HUES48 (cell line): ENCODE data around the gene EHD3.

ENCODE experiments used
- H3K27ac ChIP-seq: one replicate; pipeline ENCODE4 v1.7.0; 2013; ENCODE audit warnings: low read depth, low read length, inconsistent platforms
- H3K27me3 ChIP-seq: 2 replicates; pipeline ENCODE4 v1.6.1; 2013; ENCODE audit warnings: mild to moderate bottlenecking, low read length; ENCODE audit not compliant: control insufficient read depth, insufficient read depth
- H3K36me3 ChIP-seq: 2 replicates; pipeline ENCODE4 v1.6.1; 2013; ENCODE audit warnings: low read length; ENCODE audit not compliant: control insufficient read depth, insufficient read depth
- H3K4me1 ChIP-seq: 2 replicates; pipeline ENCODE4 v1.6.1; 2013; ENCODE audit warnings: mild to moderate bottlenecking, low read length; ENCODE audit not compliant: control insufficient read depth, insufficient read depth
- H3K4me3 ChIP-seq: 2 replicates; pipeline ENCODE4 v1.5.1; 2013; ENCODE audit warnings: mild to moderate bottlenecking, low read depth, low read length
- H3K9ac ChIP-seq: 2 replicates; pipeline ENCODE4 v1.6.1; 2013; ENCODE audit warnings: mild to moderate bottlenecking, low read depth, low read length, moderate library complexity
- H3K9me3 ChIP-seq: 2 replicates; pipeline ENCODE4 v1.6.1; 2013; ENCODE audit warnings: low read length; ENCODE audit not compliant: control insufficient read depth, insufficient read depth

The EHD3 gene

GRCh38 chr2:31226266-31226665, 7.7 kb upstream of the EHD3 start:
- no peak overlapping the region for H3K9ac ChIP-seq
- H3K27ac ChIP-seq: no peak overlapping the region
- no peaks in the 10 kb centered on the region for H3K9me3 ChIP-seq
- H3K36me3 ChIP-seq: no peaks in the 10 kb centered on the region
- no peaks in the 10 kb centered on the region for H3K27me3 ChIP-seq
- no peak overlapping the region for H3K4me3 ChIP-seq
- H3K4me1 ChIP-seq: no peaks in the 10 kb centered on the region

- Histone ChIP-seq H3K36me3 (no peaks in the 10 kb centered on the region), H3K27me3 (no peaks in the 10 kb centered on the region), H3K9me3 (no peaks in the 10 kb centered on the region), H3K9ac (no peak overlapping the region), H3K4me1 (no peaks in the 10 kb centered on the region), H3K27ac (no peak overlapping the region), H3K4me3 (no peak overlapping the region)
Measured at GRCh38 chr2:31227110-31227509, 6.8 kb upstream of the EHD3 start.

- Histone ChIP-seq H3K9me3 (no peaks in the 10 kb centered on the region), H3K27me3 (no peaks in the 10 kb centered on the region), H3K4me3 (no peak overlapping the region), H3K27ac (no peak overlapping the region), H3K4me1 (no peaks in the 10 kb centered on the region), H3K36me3 (no peaks in the 10 kb centered on the region), H3K9ac (no peak overlapping the region)
Measured at GRCh38 chr2:31227711-31228125, 6.2 kb upstream of the EHD3 start.

DNA sequence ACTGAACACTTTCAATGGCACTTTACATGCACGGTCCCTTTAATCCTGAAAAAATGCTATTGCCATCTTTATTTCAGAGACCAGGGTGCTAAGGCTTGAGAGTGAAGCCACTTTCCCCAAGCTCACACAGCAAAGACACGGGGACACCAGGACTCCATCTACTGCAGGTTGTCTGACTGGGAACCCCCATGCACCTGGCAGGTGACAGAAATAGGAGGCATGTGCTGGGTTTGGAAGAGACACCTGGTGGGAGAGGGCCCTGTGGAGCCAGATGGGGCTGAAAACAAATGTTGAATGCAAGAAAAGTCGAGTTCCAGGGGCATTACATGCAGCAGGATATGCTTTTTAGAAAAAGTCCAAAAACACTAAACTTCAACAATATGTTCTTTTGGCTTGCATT, 5.2 kb upstream of the EHD3 start:
- no peaks in the 10 kb centered on the region for H3K36me3 ChIP-seq
- H3K9me3 ChIP-seq: no peaks in the 10 kb centered on the region
- no peaks in the 10 kb centered on the region for H3K27me3 ChIP-seq
- no peak overlapping the region for H3K4me3 ChIP-seq
- H3K4me1 ChIP-seq: peaks cover 7% of the 10 kb centered on the region; the same call in 1 of the 2 replicates
- H3K27ac ChIP-seq: no peak overlapping the region
- H3K9ac ChIP-seq: no peak overlapping the region

DNA sequence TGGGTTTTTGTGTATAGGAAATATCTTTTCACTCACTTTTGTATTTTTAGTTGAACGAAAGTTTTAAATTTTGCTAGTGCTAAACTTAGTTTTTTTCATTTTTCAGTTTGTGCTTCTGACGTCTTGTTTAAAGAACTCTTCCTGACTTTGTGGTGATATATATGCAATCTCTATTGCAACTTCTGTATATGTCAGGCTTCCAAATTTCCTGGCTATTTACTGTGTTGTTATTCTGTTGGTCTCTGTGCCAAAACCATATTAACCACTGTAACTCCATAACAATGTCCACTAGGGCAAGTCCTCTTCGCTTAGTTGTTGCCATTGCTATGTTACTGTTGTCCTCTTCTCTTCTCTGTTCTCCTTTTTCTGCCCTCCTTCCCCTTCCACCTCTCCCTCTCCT, 3.2 kb upstream of the EHD3 start:
- peaks cover 8% of the 10 kb centered on the region for H3K27me3 ChIP-seq
- H3K9me3 ChIP-seq: no peaks in the 10 kb centered on the region
- peaks cover 12% of the 10 kb centered on the region; the same call in 1 of the 2 replicates for H3K4me1 ChIP-seq
- no peaks in the 10 kb centered on the region for H3K36me3 ChIP-seq
- H3K27ac ChIP-seq: no peak overlapping the region
- H3K4me3 ChIP-seq: no peak overlapping the region
- no peak overlapping the region for H3K9ac ChIP-seq

GRCh38 chr2:31231571-31232302, 2.2 kb upstream of the EHD3 start:
- peaks cover 8% of the 10 kb centered on the region for H3K27me3 ChIP-seq
- H3K9ac ChIP-seq: no peak overlapping the region
- no peak overlapping the region for H3K4me3 ChIP-seq
- H3K27ac ChIP-seq: no peak overlapping the region
- no peaks in the 10 kb centered on the region for H3K36me3 ChIP-seq
- no peaks in the 10 kb centered on the region for H3K9me3 ChIP-seq
- H3K4me1 ChIP-seq: peaks cover 12% of the 10 kb centered on the region; the same call in 1 of the 2 replicates

DNA sequence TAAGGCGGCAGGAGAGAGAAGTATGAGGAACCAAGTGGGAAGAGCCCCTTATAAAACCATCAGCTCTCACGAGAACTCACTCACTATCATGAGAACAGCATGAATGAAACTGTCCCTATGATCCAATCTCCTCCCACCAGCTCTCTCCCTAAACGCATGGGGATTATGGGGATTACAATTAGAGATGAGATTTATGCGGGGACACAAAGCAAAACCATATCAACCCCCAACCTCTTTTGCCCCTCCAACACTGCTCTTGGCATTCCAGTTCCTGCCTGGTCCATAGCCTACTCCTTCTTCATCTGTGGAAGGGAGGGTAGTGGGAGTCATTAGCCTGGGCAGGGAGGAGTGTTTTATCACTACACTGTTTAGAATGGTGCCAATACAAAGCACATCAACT, 1.4 kb upstream of the EHD3 start:
- H3K27me3 ChIP-seq: peaks cover 8% of the 10 kb centered on the region
- H3K9ac ChIP-seq: no peak overlapping the region
- H3K36me3 ChIP-seq: no peaks in the 10 kb centered on the region
- no peaks in the 10 kb centered on the region for H3K9me3 ChIP-seq
- no peak overlapping the region for H3K4me3 ChIP-seq
- peaks cover 12% of the 10 kb centered on the region; the same call in 1 of the 2 replicates for H3K4me1 ChIP-seq
- H3K27ac ChIP-seq: no peak overlapping the region

DNA sequence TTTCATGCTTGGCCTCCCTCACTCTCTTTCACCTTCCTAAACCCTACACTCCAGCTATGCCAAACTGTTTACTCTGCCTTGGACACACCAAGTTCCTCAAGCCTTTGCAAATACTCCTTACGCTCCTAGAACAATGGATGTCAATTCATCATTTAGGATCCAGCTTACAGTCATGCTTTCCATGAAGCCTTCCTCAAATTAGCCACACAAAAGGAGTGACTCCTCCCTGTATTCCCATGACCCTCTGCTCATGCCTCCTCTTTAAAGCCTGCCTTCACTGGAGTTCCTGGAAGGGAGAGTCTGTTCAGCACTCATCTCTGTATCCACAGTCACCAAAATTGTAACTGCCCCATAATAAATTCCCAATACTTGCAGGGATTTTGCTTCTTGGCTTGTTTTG, 721 bp upstream of the EHD3 start:
- no peak overlapping the region; the same call in 1 of the 2 replicates for H3K4me3 ChIP-seq
- H3K27me3 ChIP-seq: peaks cover 8% of the 10 kb centered on the region
- H3K9me3 ChIP-seq: no peaks in the 10 kb centered on the region
- H3K9ac ChIP-seq: no peak overlapping the region
- no peak overlapping the region for H3K27ac ChIP-seq
- H3K4me1 ChIP-seq: peaks cover 12% of the 10 kb centered on the region; the same call in 1 of the 2 replicates
- H3K36me3 ChIP-seq: no peaks in the 10 kb centered on the region

GRCh38 chr2:31234683-31235503, 941 bp downstream of the EHD3 start:
- Histone ChIP-seq H3K27me3 (peaks cover 8% of the 10 kb centered on the region), H3K4me3 (peak overlapping the region; percentile 82), H3K4me1 (peaks cover 12% of the 10 kb centered on the region; the same call in 1 of the 2 replicates), H3K9me3 (no peaks in the 10 kb centered on the region), H3K9ac (0 out of 2 replicates have a peak overlapping the region, but pooled peaks have one; percentile 55), H3K36me3 (no peaks in the 10 kb centered on the region), H3K27ac (no peak overlapping the region)

GRCh38 chr2:31235504-31235902, 1.6 kb downstream of the EHD3 start:
- Histone ChIP-seq H3K27me3 (peaks cover 8% of the 10 kb centered on the region), H3K9ac (no peak overlapping the region), H3K4me3 (no peak overlapping the region), H3K27ac (no peak overlapping the region), H3K9me3 (no peaks in the 10 kb centered on the region), H3K4me1 (peaks cover 12% of the 10 kb centered on the region; the same call in 1 of the 2 replicates), H3K36me3 (no peaks in the 10 kb centered on the region)
